K562 (cell line): ENCODE data around the gene COQ4. TPM values are rescaled to one million over a fixed set of nuclear protein-coding genes. Genes with fewer than 3 reads are reported as not detected.

ENCODE experiments used
- AFF4 ChIP-seq: sonication (generic); formaldehyde crosslinking; IDR thresholded peaks from 2 replicates; pipeline ENCODE4 v1.8.0; 2023; ENCODE audit warnings: mild to moderate bottlenecking, missing genetic modification reagents
- CBX2 ChIP-seq: fragments of 200-600 bp; sonication (generic); IDR thresholded peaks from one replicate; pipeline ENCODE4 v1.6.1; 2012; ENCODE audit warnings: mild to moderate bottlenecking, low read length, inconsistent platforms; ENCODE audit not compliant: insufficient read depth, poor library complexity, severe bottlenecking
- DLX4 ChIP-seq: fragments of 250-450 bp; sonication (Bioruptor Pico); IDR thresholded peaks from 2 replicates; pipeline ENCODE4 v1.6.1; 2021; ENCODE audit warnings: mild to moderate bottlenecking
- FOXP1 ChIP-seq: sonication (generic); formaldehyde crosslinking; IDR thresholded peaks from 2 replicates; pipeline ENCODE4 v1.8.0; 2022; ENCODE audit warnings: mild to moderate bottlenecking, missing genetic modification reagents
- HBP1 ChIP-seq: fragments of 450-650 bp; formaldehyde crosslinking; IDR thresholded peaks from 2 replicates; pipeline ENCODE4 v1.4.0; 2022; ENCODE audit warnings: missing genetic modification characterization
- HIVEP1 ChIP-seq: fragments of 250-450 bp; sonication (Bioruptor Pico); IDR thresholded peaks from 2 replicates; pipeline ENCODE4 v1.4.0; 2020; ENCODE audit warnings: mild to moderate bottlenecking
- KLF1 ChIP-seq: fragments of 450-650 bp; IDR thresholded peaks from 2 replicates; pipeline ENCODE4 v1.6.1; 2016; ENCODE audit warnings: missing genetic modification characterization, missing compliant biosample characterization
- LCOR ChIP-seq: sonication (generic); formaldehyde crosslinking; IDR thresholded peaks from 2 replicates; pipeline ENCODE4 v1.8.0; 2022; ENCODE audit warnings: mild to moderate bottlenecking, missing genetic modification reagents
- PPARD ChIP-seq: fragments of 250-450 bp; sonication (Bioruptor Pico); IDR thresholded peaks from 2 replicates; pipeline ENCODE4 v1.8.0; 2022; ENCODE audit warnings: inconsistent platforms, mild to moderate bottlenecking, moderate library complexity
- RBM34 ChIP-seq: fragments of 200-400 bp; formaldehyde crosslinking; IDR thresholded peaks from 2 replicates; pipeline ENCODE4 v1.6.1; 2018; ENCODE audit warnings: low read length, borderline replicate concordance; ENCODE audit not compliant: insufficient read depth
- SFPQ ChIP-seq: fragments of 200-400 bp; formaldehyde crosslinking; IDR thresholded peaks from 2 replicates; pipeline ENCODE4 v1.6.1; 2017; ENCODE audit warnings: mild to moderate bottlenecking, low read depth, low read length, moderate library complexity
- TCF15 ChIP-seq: fragments of 250-450 bp; sonication (Bioruptor Pico); IDR thresholded peaks from 2 replicates; pipeline ENCODE4 v1.8.0; 2022; ENCODE audit warnings: moderate library complexity, mild to moderate bottlenecking, inconsistent platforms
- ZBTB26 ChIP-seq: fragments of 450-650 bp; formaldehyde crosslinking; IDR thresholded peaks from 2 replicates; pipeline ENCODE4 v1.4.0; 2022; ENCODE audit warnings: missing genetic modification characterization
- ZNF175 ChIP-seq: fragments of 200-800 bp; sonication (Bioruptor generic); IDR thresholded peaks from 2 replicates; pipeline ENCODE4 v1.6.1; 2016; ENCODE audit warnings: low read depth, mild to moderate bottlenecking, missing genetic modification characterization, missing compliant biosample characterization
- polyA plus RNA-seq, 8 experiments: library from polyadenylated mRNA; depleted of rRNA in 4 of 8; stranded (reverse) in 5 of 8; unstranded in 3 of 8; fragments of >200 nt; fragmentation: Nextera tagmentation in 2 of 8; fragmentation: Illumina TruSeq in 1 of 8; extraction: Ambion mirVana in 2 of 8; extraction: Trizol in 1 of 8; gene quantifications; 2 replicates each; pipeline versions ENCODE4 v1.2.1 to v1.2.3, GENCODE V29; 2011 to 2014; ENCODE audit warnings: inconsistent platforms in 1 of 8, missing spikeins in 1 of 8
- total RNA-seq, 7 experiments: library from RNA; depleted of rRNA in 6 of 7; stranded (reverse); fragments of >200 nt in 6 of 7; fragmentation: Illumina TruSeq in 2 of 7; extraction: Trizol in 2 of 7; gene quantifications; 2 replicates each; pipeline versions ENCODE4 v1.2.1 to v1.2.3, GENCODE V29; 2011 to 2021; ENCODE audit warnings: low replicate concordance in 1 of 7

Gene COQ4
- total and polyA plus RNA-seq, 9 of the 15 experiments (the other 6 are each of a cell fraction or from before 2014, with no cell fraction given), result 9.1 to 135 (median 67.2) TPM

GRCh38 chr9:128339761-128340690 is 17.4 kb downstream of the COQ4 start, which contains the start of gene SLC27A4 (continued):
- TF ChIP-seq KLF1 (tag) (peak; percentile 98), SFPQ (no peak), PPARD (no peak), ZBTB26 (CRISPR knock-in tag) (0 out of 2 replicates have a peak, but pooled peaks have one; percentile 41), DLX4 (CRISPR knock-in tag) (no peak), RBM34 (no peak), HBP1 (peak; percentile 76; the same call in 1 of the 2 replicates), LCOR (no peak), AFF4 (CRISPR knock-in tag) (no peak), CBX2 (no peak), FOXP1 (CRISPR knock-in tag) (peak; percentile 40; the same call in 1 of the 2 replicates), TCF15 (CRISPR knock-in tag) (no peak), ZNF175 (peak; percentile 78; the same call in 1 of the 2 replicates), HIVEP1 (no peak)
